OCI-LY3 (cell line): Measurements from ENCODE around the gene HEMK1.

ENCODE experiments used
- H2AFZ ChIP-seq: fragments of 200-600, 300-600 bp; shearing (Covaris generic); 2 replicates; pipeline ENCODE4 v1.6.0; 2014; ENCODE audit warnings: antibody characterized with exemption, low read depth, low read length
- H3K27ac ChIP-seq: fragments of 200-600, 300-600 bp; sonication (generic); 2 replicates; pipeline ENCODE4 v1.5.1; 2014; ENCODE audit warnings: mild to moderate bottlenecking, low read length, moderate library complexity, mixed read lengths
- H3K27me3 ChIP-seq: fragments of 200-600, 300-600 bp; sonication (generic); 2 replicates; pipeline ENCODE4 v1.6.1; 2014; ENCODE audit warnings: low read depth, low read length, mixed read lengths
- H3K36me3 ChIP-seq: fragments of 200-600, 300-600 bp; sonication (generic); replicated peaks from 2 replicates; pipeline ENCODE3; 2014; ENCODE audit warnings: low read depth, low read length, mixed read lengths
- H3K4me1 ChIP-seq: fragments of 300-600, 200-600 bp; sonication (generic); 2 replicates; pipeline ENCODE4 v1.6.1; 2014; ENCODE audit warnings: low read length, mixed read lengths
- H3K4me2 ChIP-seq: fragments of 200-600, 300-600 bp; sonication (generic); 2 replicates; pipeline ENCODE4 v1.6.1; 2014; ENCODE audit warnings: low read length, mixed read lengths
- H3K4me3 ChIP-seq: fragments of 300-600, 200-600 bp; sonication (generic); 2 replicates; pipeline ENCODE4 v1.5.1; 2014; ENCODE audit warnings: antibody characterized with exemption, mild to moderate bottlenecking, low read length, moderate library complexity
- H3K79me2 ChIP-seq: fragments of 300-600, 200-600 bp; shearing (Covaris generic); 2 replicates; pipeline ENCODE4 v1.6.1; 2014; ENCODE audit warnings: mild to moderate bottlenecking, low read length, mixed read lengths
- H3K9ac ChIP-seq: fragments of 300-600, 200-600 bp; shearing (Covaris generic); 2 replicates; pipeline ENCODE4 v1.6.0; 2014; ENCODE audit warnings: mild to moderate bottlenecking, low read length, moderate library complexity
- H3K9me3 ChIP-seq: fragments of 200-600, 300-600 bp; shearing (Covaris generic); 2 replicates; pipeline ENCODE4 v1.6.1; 2014; ENCODE audit warnings: low read length, mixed read lengths; ENCODE audit not compliant: insufficient read depth
- H4K20me1 ChIP-seq: fragments of 200-600, 300-600 bp; sonication (generic); 2 replicates; pipeline ENCODE4 v1.6.1; 2016; ENCODE audit warnings: low read length, mixed read lengths; ENCODE audit not compliant: insufficient read depth
- CTCF ChIP-seq: fragments of 200-600, 300-600 bp; sonication (generic); IDR thresholded peaks from 2 replicates; pipeline ENCODE4 v1.5.1; 2014; ENCODE audit warnings: antibody characterized with exemption, low read length, low read depth
- EZH2phosphoT487 ChIP-seq: fragments of 200-600 bp; shearing (Covaris generic); IDR thresholded peaks from 2 replicates; pipeline ENCODE4 v1.6.1; 2018; ENCODE audit warnings: antibody characterized with exemption, mixed run types, low read depth

HEMK1 gene

GRCh38 chr3:50524746-50525145 lies 44.6 kb upstream of the HEMK1 start:
- H3K4me2 ChIP-seq = no peak overlapping the region
- H3K27ac ChIP-seq = no peak overlapping the region
- peaks cover 30% of the 10 kb centered on the region for H3K27me3 ChIP-seq
- no peaks in the 10 kb centered on the region for H3K36me3 ChIP-seq
- TF ChIP-seq EZH2phosphoT487 (no peak), CTCF (no peak)
- no peak overlapping the region for H3K4me3 ChIP-seq
- no peaks in the 10 kb centered on the region for H3K79me2 ChIP-seq
- peaks cover 5% of the 10 kb centered on the region; the same call in 1 of the 2 replicates for H4K20me1 ChIP-seq
- H3K9me3 ChIP-seq = no peaks in the 10 kb centered on the region
- no peak overlapping the region for H3K9ac ChIP-seq
- H2AFZ ChIP-seq = no peak overlapping the region
- peaks cover 2% of the 10 kb centered on the region; the same call in 1 of the 2 replicates for H3K4me1 ChIP-seq

GRCh38 chr3:50525191-50525910 lies 44.0 kb upstream of the HEMK1 start:
- no peak overlapping the region for H3K4me2 ChIP-seq
- no peaks in the 10 kb centered on the region for H3K9me3 ChIP-seq
- H3K79me2 ChIP-seq = no peaks in the 10 kb centered on the region
- no peaks in the 10 kb centered on the region for H3K36me3 ChIP-seq
- H3K9ac ChIP-seq = no peak overlapping the region
- no peak overlapping the region for H2AFZ ChIP-seq
- no peak for TF ChIP-seq CTCF
- TF ChIP-seq EZH2phosphoT487 = no peak
- no peak overlapping the region for H3K4me3 ChIP-seq
- H3K27ac ChIP-seq = no peak overlapping the region
- H4K20me1 ChIP-seq = peaks cover 5% of the 10 kb centered on the region; the same call in 1 of the 2 replicates
- peaks cover 30% of the 10 kb centered on the region for H3K27me3 ChIP-seq
- H3K4me1 ChIP-seq = peaks cover 2% of the 10 kb centered on the region; the same call in 1 of the 2 replicates

- Histone ChIP-seq H3K79me2 (no peaks in the 10 kb centered on the region), H3K36me3 (no peaks in the 10 kb centered on the region), H2AFZ (no peak overlapping the region), H3K4me1 (peaks cover 2% of the 10 kb centered on the region; the same call in 1 of the 2 replicates), H3K9ac (no peak overlapping the region), H3K27ac (no peak overlapping the region), H3K4me2 (no peak overlapping the region), H4K20me1 (peaks cover 5% of the 10 kb centered on the region; the same call in 1 of the 2 replicates), H3K4me3 (no peak overlapping the region), H3K27me3 (peaks cover 31% of the 10 kb centered on the region), H3K9me3 (no peaks in the 10 kb centered on the region)
- no peak for TF ChIP-seq EZH2phosphoT487
- TF ChIP-seq CTCF = no peak
Observed at GRCh38 chr3:50525987-50526386, 43.3 kb upstream of the HEMK1 start.

- Histone ChIP-seq H3K27ac (no peak overlapping the region), H3K4me2 (no peak overlapping the region), H3K4me1 (peaks cover 2% of the 10 kb centered on the region; the same call in 1 of the 2 replicates), H2AFZ (no peak overlapping the region), H3K9me3 (no peaks in the 10 kb centered on the region), H3K9ac (no peak overlapping the region), H3K79me2 (no peaks in the 10 kb centered on the region), H3K4me3 (no peak overlapping the region), H3K27me3 (peaks cover 32% of the 10 kb centered on the region), H4K20me1 (peaks cover 5% of the 10 kb centered on the region; the same call in 1 of the 2 replicates), H3K36me3 (no peaks in the 10 kb centered on the region)
- TF ChIP-seq EZH2phosphoT487 = no peak
- TF ChIP-seq CTCF = no peak
Observed at GRCh38 chr3:50530001-50530970, 39.0 kb upstream of the HEMK1 start.
